Calu3 (cell line): ENCODE measurements around the gene CCPG1. TPM values are rescaled to one million over a fixed set of nuclear protein-coding genes. Genes with fewer than 3 reads are reported as not detected.

Source experiments
- BruUV-seq: library from RNA; stranded (reverse); fragments of 400-500 nt; replicated peaks from 2 replicates; lab custom pipeline; 2021; lab: Mats Ljungman, UMichigan
- CTCF ChIA-PET: fragments of 300-600 bp; sonication (Branson Sonifier 250); formaldehyde crosslinking; loops from one replicate; lab custom pipeline; 2022; ENCODE audit warnings: antibody characterized with exemption; lab: Charles Lee
- DNase-seq: peaks from one replicate; pipeline ENCODE4 v3.0.0; 2022
- H3K27ac Mint-ChIP-seq: one replicate; pipeline ENCODE4 v1.8.0; 2022; ENCODE audit warnings: mixed read lengths; ENCODE audit not compliant: unreplicated experiment
- H3K27me3 Mint-ChIP-seq: one replicate; pipeline ENCODE4 v1.8.0; 2022; ENCODE audit warnings: mixed read lengths; ENCODE audit not compliant: unreplicated experiment
- H3K36me3 Mint-ChIP-seq: one replicate; pipeline ENCODE4 v1.8.0; 2022; ENCODE audit warnings: mild to moderate bottlenecking, moderate library complexity, mixed read lengths; ENCODE audit not compliant: insufficient read depth, unreplicated experiment
- H3K4me1 Mint-ChIP-seq: one replicate; pipeline ENCODE4 v1.8.0; 2022; ENCODE audit warnings: mild to moderate bottlenecking, low read depth, mixed read lengths; ENCODE audit not compliant: unreplicated experiment
- H3K4me3 Mint-ChIP-seq: one replicate; pipeline ENCODE4 v1.8.0; 2022; ENCODE audit warnings: mild to moderate bottlenecking, low read depth, moderate library complexity, mixed read lengths; ENCODE audit not compliant: unreplicated experiment
- H3K9me3 Mint-ChIP-seq: one replicate; pipeline ENCODE4 v1.8.0; 2022; ENCODE audit warnings: low read depth, mixed read lengths; ENCODE audit not compliant: unreplicated experiment
- CTCF ChIP-seq: fragments of 200-600 bp; IDR thresholded peaks from one replicate; pipeline ENCODE4 v1.8.0; 2022; ENCODE audit warnings: antibody characterized with exemption; ENCODE audit not compliant: unreplicated experiment
- intact Hi-C: fragments of 100-400 bp; cut with micrococcal nuclease; formaldehyde crosslinking; loops from one replicate; pipeline ENCODE4 v1.10.0; 2022; ENCODE audit not compliant: unreplicated experiment
- total RNA-seq: library from RNA; stranded (reverse); gene quantifications from 2 replicates; pipeline ENCODE4 v1.2.3, GENCODE V29; 2022

Gene CCPG1
- total RNA-seq, 1 experiment from 2014 or later = 54.5 TPM

- DNase-seq = no peak
- Mint-ChIP-seq H3K4me3 (no peak overlapping the region), H3K4me1 (no peaks in the 10 kb centered on the region), H3K36me3 (peaks cover 11% of the 10 kb centered on the region), H3K27ac (no peak overlapping the region), H3K9me3 (no peaks in the 10 kb centered on the region), H3K27me3 (no peaks in the 10 kb centered on the region)
- CTCF ChIA-PET = no interaction called here
- no peak for TF ChIP-seq CTCF
- no TSS peak for BruUV-seq
- intact Hi-C loops = no loop called here
Observed at GRCh38 chr15:55383687-55384086, 24.5 kb downstream of the CCPG1 start.

GRCh38 chr15:55381595-55381994 is 26.6 kb downstream of the CCPG1 start:
- Mint-ChIP-seq H3K27me3 (no peaks in the 10 kb centered on the region), H3K4me1 (no peaks in the 10 kb centered on the region), H3K4me3 (no peak overlapping the region), H3K27ac (no peak overlapping the region), H3K9me3 (no peaks in the 10 kb centered on the region), H3K36me3 (peaks cover 11% of the 10 kb centered on the region)
- CTCF ChIA-PET = no interaction called here
- no TSS peak for BruUV-seq
- intact Hi-C loops = no loop called here
- TF ChIP-seq CTCF = no peak
- DNase-seq = no peak

GRCh38 chr15:55379095-55379494 is 29.1 kb downstream of the CCPG1 start:
- no peak overlapping the region for H3K4me3 Mint-ChIP-seq
- BruUV-seq = no TSS peak
- H3K4me1 Mint-ChIP-seq = no peaks in the 10 kb centered on the region
- no peak for DNase-seq
- peaks cover 15% of the 10 kb centered on the region for H3K36me3 Mint-ChIP-seq
- CTCF ChIA-PET = no interaction called here
- intact Hi-C loops = loop anchor here (10.0 kb wide), 1 partner anchor 56 kb away; no protein-coding TSS in a partner anchor
- H3K27ac Mint-ChIP-seq = no peak overlapping the region
- no peak for TF ChIP-seq CTCF
- H3K27me3 Mint-ChIP-seq = no peaks in the 10 kb centered on the region
- H3K9me3 Mint-ChIP-seq = no peaks in the 10 kb centered on the region

- no TSS peak for BruUV-seq
- intact Hi-C loops = loop anchor here (10.0 kb wide), 1 partner anchor 62 kb away; no protein-coding TSS in a partner anchor
- Mint-ChIP-seq H3K4me1 (peaks cover 12% of the 10 kb centered on the region), H3K27me3 (no peaks in the 10 kb centered on the region), H3K9me3 (no peaks in the 10 kb centered on the region), H3K36me3 (peaks cover 12% of the 10 kb centered on the region), H3K27ac (no peak overlapping the region), H3K4me3 (no peak overlapping the region)
- no peak for TF ChIP-seq CTCF
- no peak for DNase-seq
- CTCF ChIA-PET = interaction anchor here (2.4 kb wide), 1 partner anchor 67 kb away, joined by 6 read pairs; no protein-coding TSS in a partner anchor
Observed at GRCh38 chr15:55372701-55373440, 35.3 kb downstream of the CCPG1 start.
